ENCODE measurements around the gene PI4K2A. TPM values are rescaled to one million over a fixed set of nuclear protein-coding genes. Genes with fewer than 3 reads are reported as not detected.

PI4K2A gene
- total and polyA plus RNA-seq, 2 of the 4 experiments (the other 2 are of a cell fraction): 15.8 to 27.3 TPM

- no peak for TF ChIP-seq CTCF (conservative IDR thresholded peaks at IDR 0.05; ENCODE audit: low read depth, low read length)
- TF ChIP-seq MAZ (IDR thresholded peaks at IDR 0.05; ENCODE audit: borderline replicate concordance, low read depth, low read length): no peak
- TF ChIP-seq MXI1 (IDR thresholded peaks at IDR 0.05; ENCODE audit: borderline replicate concordance, low read depth, low read length): no peak
Measured at GRCh38 chr10:97599272-97599619, 41.2 kb upstream of the PI4K2A start (continued).

GRCh38 chr10:97600616-97601015, 39.9 kb upstream of the PI4K2A start:
- Histone ChIP-seq H3K4me2 (ENCODE audit: low read depth, low read length) (no peak overlapping the region), H4K8ac (ENCODE audit: low read depth in 2 of 2, low read length in 2 of 2) (no peak overlapping the region), H2BK5ac (ENCODE audit: low read depth, low read length, poor library complexity, severe bottlenecking) (no peak overlapping the region), H4K5ac (ENCODE audit: low read depth, low read length) (no peak overlapping the region), H2AK5ac (ENCODE audit: low read depth, low read length) (no peak overlapping the region), H2BK120ac (ENCODE audit: low read depth, low read length) (no peak overlapping the region), H3K36me3 (ENCODE audit: control insufficient read depth, insufficient read depth, low read length) (no peaks in the 10 kb centered on the region), H4K20me1 (ENCODE audit: insufficient read depth, low read length) (peaks cover 3% of the 10 kb centered on the region; the same call in 1 of the 2 replicates), H3K4me1 (ENCODE audit: control insufficient read depth, insufficient read depth, low read length) (peaks cover 13% of the 10 kb centered on the region), H3K4ac (ENCODE audit: low read depth, low read length) (no peak overlapping the region), H3K9me1 (ENCODE audit: insufficient read depth, low read length) (peaks cover 9% of the 10 kb centered on the region; the same call in 1 of the 2 replicates), H3K27me3 (ENCODE audit: control insufficient read depth, insufficient read depth, low read length) (no peaks in the 10 kb centered on the region), H3K79me1 (ENCODE audit: low read depth in 1 of 2, low read length in 2 of 2) (no peaks in the 10 kb centered on the region), H3K18ac (ENCODE audit: low read depth, low read length) (no peak overlapping the region), H3K4me3 (ENCODE audit: insufficient read depth, low read depth, low read length) (no peak overlapping the region), H3K14ac (replicated peaks; ENCODE audit: low read depth, low read length) (no peak overlapping the region), H3K9me3 (ENCODE audit: control insufficient read depth, insufficient read depth, low read length) (no peaks in the 10 kb centered on the region), H3K23ac (ENCODE audit: low read depth, low read length) (no peak overlapping the region), H2BK20ac (ENCODE audit: low read depth, low read length) (no peak overlapping the region), H2AK9ac (replicated peaks; ENCODE audit: low read depth, low read length, poor library complexity) (no peak overlapping the region), H3K9ac (ENCODE audit: low read depth, low read length) (no peak overlapping the region), H3K27ac (ENCODE audit: insufficient read depth, low read length) (no peak overlapping the region), H3K56ac (ENCODE audit: extremely low read depth, insufficient read depth, low read length) (no peak overlapping the region), H2BK15ac (ENCODE audit: low read depth, low read length) (no peak overlapping the region), H2AFZ (replicated peaks; ENCODE audit: low read length, poor library complexity) (no peak overlapping the region), H4K91ac (ENCODE audit: insufficient read depth, low read depth, low read length) (no peak overlapping the region)
- no TSS peak for BruUV-seq (replicated peaks)
- TF ChIP-seq SMC3 (IDR thresholded peaks at IDR 0.05; ENCODE audit: low read depth, low read length): no peak
- in situ Hi-C loops (cut with MboI; ENCODE audit: low sequenced_read_pairs): no loop called here
- WGBS, 2 experiments (ENCODE audit: extremely low coverage in 2 of 2, insufficient read length in 1 of 2): no CpG with 5 or more reads among the region's 1 CpG
- intact Hi-C loops (cut with micrococcal nuclease): no loop called here
- ATAC-seq (ENCODE audit: low read depth): no peak
- DNase-seq: no peak
- dilution Hi-C loops (cut with HindIII; ENCODE audit: low sequenced_read_pairs, unreplicated experiment): no loop called here
- CTCF ChIA-PET: no interaction called here
- POLR2A ChIA-PET (ENCODE audit: unreplicated experiment): no interaction called here
